ENCODE data around the gene TP53. TPM values are rescaled to one million over a fixed set of nuclear protein-coding genes. Genes with fewer than 3 reads are reported as not detected.

TP53 gene
- total RNA-seq, 2 experiments from 2014 or later = 69.2 to 172 TPM

DNA sequence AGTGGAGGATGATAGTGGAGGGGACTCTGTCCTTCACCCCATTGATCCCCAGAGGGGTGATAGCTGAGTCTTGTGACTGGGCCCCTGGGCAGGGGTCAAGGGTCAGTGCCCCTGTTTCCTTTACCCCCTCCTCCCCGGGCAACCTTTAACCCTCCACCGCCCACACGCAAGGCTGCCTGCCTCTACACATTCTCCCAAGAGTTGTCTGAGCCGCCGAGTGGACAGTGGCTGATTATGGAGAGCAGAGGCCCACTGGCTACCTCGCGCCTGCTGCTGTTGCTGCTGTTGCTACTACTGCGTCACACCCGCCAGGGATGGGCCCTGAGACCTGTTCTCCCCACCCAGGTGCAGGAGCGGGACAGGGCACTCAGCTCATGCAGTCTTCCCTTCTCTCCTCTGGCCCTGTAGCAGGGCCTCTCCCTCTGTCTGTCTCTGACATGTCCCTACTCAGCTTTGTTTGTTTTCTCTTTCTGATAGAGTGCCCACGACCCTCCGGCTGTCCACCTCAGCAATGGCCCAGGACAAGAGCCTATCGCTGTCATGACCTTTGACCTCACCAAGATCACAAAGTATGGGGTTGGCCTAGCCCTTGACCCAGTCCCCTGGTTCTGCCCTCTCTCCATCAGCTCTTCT lies 57.2 kb downstream of the TP53 start, which contains the start of gene SHBG:
Gene SHBG (plus strand): TSS at position 197 of the 633 bp plus-strand sequence. CDS start 38 bp downstream, at position 235.
- Histone ChIP-seq H3K4me1 (ENCODE audit: insufficient read depth, low read length, poor library complexity, severe bottlenecking) (peaks cover 4% of the 10 kb centered on the region), H3K36me3 (ENCODE audit: insufficient read depth, low read length) (no peaks in the 10 kb centered on the region), H4K20me1 (ENCODE audit: insufficient read depth, low read length) (no peaks in the 10 kb centered on the region), H3K79me2 (ENCODE audit: insufficient read depth, low read depth, low read length) (no peaks in the 10 kb centered on the region), H2AFZ (ENCODE audit: low read length) (no peak within 1 kb of the TSS), H3K9me3 (ENCODE audit: low read length) (no peaks in the 10 kb centered on the region), H3K9me2 (ENCODE audit: insufficient read depth, low read length) (no peaks in the 10 kb centered on the region), H3K4me3 (ENCODE audit: low read depth, low read length, poor library complexity, severe bottlenecking) (no peak within 1 kb of the TSS), H3K4me2 (ENCODE audit: low read length) (no peak within 1 kb of the TSS), H3K27ac (ENCODE audit: low read depth, low read length, poor library complexity, severe bottlenecking) (no peak within 1 kb of the TSS)
- TF ChIP-seq, protein P1, sequence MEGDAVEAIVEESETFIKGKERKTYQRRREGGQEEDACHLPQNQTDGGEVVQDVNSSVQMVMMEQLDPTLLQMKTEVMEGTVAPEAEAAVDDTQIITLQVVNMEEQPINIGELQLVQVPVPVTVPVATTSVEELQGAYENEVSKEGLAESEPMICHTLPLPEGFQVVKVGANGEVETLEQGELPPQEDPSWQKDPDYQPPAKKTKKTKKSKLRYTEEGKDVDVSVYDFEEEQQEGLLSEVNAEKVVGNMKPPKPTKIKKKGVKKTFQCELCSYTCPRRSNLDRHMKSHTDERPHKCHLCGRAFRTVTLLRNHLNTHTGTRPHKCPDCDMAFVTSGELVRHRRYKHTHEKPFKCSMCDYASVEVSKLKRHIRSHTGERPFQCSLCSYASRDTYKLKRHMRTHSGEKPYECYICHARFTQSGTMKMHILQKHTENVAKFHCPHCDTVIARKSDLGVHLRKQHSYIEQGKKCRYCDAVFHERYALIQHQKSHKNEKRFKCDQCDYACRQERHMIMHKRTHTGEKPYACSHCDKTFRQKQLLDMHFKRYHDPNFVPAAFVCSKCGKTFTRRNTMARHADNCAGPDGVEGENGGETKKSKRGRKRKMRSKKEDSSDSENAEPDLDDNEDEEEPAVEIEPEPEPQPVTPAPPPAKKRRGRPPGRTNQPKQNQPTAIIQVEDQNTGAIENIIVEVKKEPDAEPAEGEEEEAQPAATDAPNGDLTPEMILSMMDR (conservative IDR thresholded peaks at IDR 0.05; ENCODE audit: low read length) = no peak
- TF ChIP-seq EZH2phosphoT487 (IDR thresholded peaks at IDR 0.05; ENCODE audit: borderline replicate concordance, low read depth, low read length) = no peak
- no peak for DNase-seq (ENCODE audit: low spot score)
- no TSS peak for BruUV-seq (replicated peaks)
- POLR2A ChIA-PET = no interaction called here
- intact Hi-C loops (cut with micrococcal nuclease; ENCODE audit: unreplicated experiment) = loop anchor here (10.0 kb wide), 1 partner anchor 155 kb away; no protein-coding TSS in a partner anchor
- CTCF ChIA-PET (ENCODE audit: unreplicated experiment) = no interaction called here

DNA sequence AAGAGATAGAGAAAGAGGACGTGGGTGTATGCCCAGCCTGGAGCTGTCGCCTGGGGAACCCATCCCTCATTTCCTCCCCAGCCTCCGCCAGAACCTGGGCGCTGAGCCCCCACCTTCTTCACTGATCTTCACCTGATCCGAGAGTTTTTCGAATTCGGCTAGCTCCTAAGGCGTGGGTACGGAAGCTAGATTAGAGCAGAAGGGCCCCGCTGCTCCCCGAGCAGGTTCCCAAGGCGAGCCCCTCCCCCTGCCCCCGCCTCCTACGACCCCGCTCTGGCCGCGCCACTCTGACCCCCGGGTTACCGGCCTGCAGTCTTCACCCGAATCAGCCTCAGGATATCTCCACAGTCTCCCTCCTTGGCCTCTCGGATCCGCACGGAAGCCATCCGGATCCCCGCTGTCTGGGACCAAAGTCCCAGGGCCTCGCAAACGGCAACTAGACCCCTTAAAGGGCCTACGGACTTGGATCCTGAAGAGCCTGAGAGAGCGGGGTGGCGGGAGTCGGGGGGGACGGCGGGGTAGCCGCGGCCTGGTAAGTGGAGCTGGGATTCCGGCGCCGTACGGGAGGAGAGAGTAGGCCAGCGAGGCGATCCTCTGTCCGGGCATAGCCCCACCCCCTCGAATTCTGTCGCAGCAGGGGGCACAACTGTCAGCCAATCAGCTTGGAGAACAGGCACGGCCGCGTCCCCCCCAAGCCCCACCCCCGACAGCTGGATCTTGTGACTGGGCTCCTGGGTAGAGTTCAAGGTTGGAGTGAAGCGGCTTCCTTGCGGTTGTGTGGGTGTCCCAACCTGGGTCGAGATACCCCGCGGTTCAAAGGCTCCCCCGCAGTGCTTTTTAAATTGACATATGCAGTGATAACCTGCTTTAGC lies 59.8 kb downstream of the TP53 start, which contains the start of gene SAT2:
Gene SAT2 (minus strand): TSS at position 572 of the 872 bp plus-strand sequence. CDS start 186 bp downstream, at position 386.
- no TSS peak for BruUV-seq (replicated peaks)
- intact Hi-C loops (cut with micrococcal nuclease; ENCODE audit: unreplicated experiment) = loop anchor here (2.0 kb wide), 1 partner anchor 59 kb away; the partner anchor contains the start of gene TP53
- POLR2A ChIA-PET = interaction anchor here (0.5 to 1.7 kb wide), 6 partner anchors 13 to 252 kb away, joined by 3 to 6 read pairs (median 4); partner anchors contain the start of genes FXR2 and TP53

More for the DNA sequence above, 59.8 kb downstream of the TP53 start, which contains the start of gene SAT2:
- Histone ChIP-seq H3K4me3 (ENCODE audit: low read depth, low read length, poor library complexity, severe bottlenecking) (peak within 1 kb of the TSS; percentile 75), H3K27ac (ENCODE audit: low read depth, low read length, poor library complexity, severe bottlenecking) (no peak within 1 kb of the TSS), H3K4me1 (ENCODE audit: insufficient read depth, low read length, poor library complexity, severe bottlenecking) (peaks cover 4% of the 10 kb centered on the region), H3K79me2 (ENCODE audit: insufficient read depth, low read depth, low read length) (no peaks in the 10 kb centered on the region), H2AFZ (ENCODE audit: low read length) (peak within 1 kb of the TSS; percentile 73), H3K9me2 (ENCODE audit: insufficient read depth, low read length) (no peaks in the 10 kb centered on the region), H3K9me3 (ENCODE audit: low read length) (no peaks in the 10 kb centered on the region), H3K4me2 (ENCODE audit: low read length) (peak within 1 kb of the TSS; percentile 74), H3K36me3 (ENCODE audit: insufficient read depth, low read length) (no peaks in the 10 kb centered on the region), H4K20me1 (ENCODE audit: insufficient read depth, low read length) (no peaks in the 10 kb centered on the region)
- DNase-seq (ENCODE audit: low spot score) = peak; percentile 82
- no peak for TF ChIP-seq EZH2phosphoT487 (IDR thresholded peaks at IDR 0.05; ENCODE audit: borderline replicate concordance, low read depth, low read length)
- TF ChIP-seq, protein P1 (conservative IDR thresholded peaks at IDR 0.05; ENCODE audit: low read length) = no peak
- CTCF ChIA-PET (ENCODE audit: unreplicated experiment) = no interaction called here

Measured in OCI-LY7 (cell line).